GM19351 (cell line): ENCODE results near the gene MT1F.
"Not testable (repeated sequence)": the region's sequence is repeated elsewhere in the genome, so short reads cannot be mapped to it uniquely, and the experiment has no call there.

Experiments used
- ATAC-seq: cut with Tn5 transposase; IDR thresholded peaks from one replicate; pipeline ENCODE4 v1.9.1; 2021; ENCODE audit warnings: mild to moderate bottlenecking, moderate library complexity; ENCODE audit not compliant: unreplicated experiment

The MT1F gene

DNA sequence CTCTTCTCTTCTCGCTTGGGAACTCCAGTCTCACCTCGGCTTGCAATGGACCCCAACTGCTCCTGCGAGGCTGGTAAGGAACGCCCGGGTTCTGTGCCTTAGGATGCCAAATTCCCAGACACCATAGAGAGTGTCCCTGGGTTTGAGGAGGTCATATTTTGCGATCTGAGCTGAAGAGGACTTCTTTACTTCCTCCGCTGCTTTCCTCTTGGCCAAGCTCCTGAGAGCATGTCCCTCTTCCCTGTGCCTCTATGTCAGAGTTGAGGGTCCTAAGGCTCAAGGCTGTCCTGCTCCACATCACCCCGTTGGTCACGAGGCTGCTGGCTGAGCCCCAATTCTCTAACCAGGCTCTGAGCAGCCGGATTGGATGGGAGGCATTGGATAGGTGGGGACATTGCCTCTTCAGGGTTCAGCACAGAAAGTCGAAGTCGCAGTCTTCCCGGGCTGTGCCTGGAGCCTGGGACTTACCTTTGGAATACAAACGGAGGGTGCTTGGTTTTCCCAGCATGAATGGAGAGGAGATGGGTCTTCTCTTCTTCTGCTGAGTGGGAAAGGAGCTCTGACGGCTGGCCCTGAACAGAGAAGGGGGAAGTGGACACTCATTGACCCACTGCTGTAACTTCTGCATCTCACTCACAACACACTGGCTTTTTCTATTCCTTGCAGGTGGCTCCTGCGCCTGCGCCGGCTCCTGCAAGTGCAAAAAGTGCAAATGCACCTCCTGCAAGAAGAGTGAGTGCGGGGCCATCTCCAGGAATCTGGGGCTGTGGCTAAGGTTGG is 12.3 kb downstream of the MT1F start:
- no peak for ATAC-seq

DNA sequence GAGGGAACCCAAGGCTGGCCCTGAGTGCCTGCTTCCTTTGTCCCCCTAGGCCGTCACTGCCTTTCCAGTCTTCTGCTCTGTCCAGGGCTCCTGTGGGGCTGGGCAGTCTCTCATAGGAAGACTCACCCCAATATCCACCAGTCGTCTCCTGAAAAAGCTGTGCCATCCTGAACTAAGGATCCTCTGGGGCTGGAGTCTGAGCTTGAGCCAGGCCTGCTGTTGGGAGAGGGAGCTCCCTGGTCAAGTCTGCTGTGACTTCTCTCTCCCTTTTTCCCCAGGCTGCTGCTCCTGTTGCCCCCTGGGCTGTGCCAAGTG is 12.8 kb downstream of the MT1F start:
- ATAC-seq, result no peak

GRCh38 chr16:56671691-56672090 is 13.9 kb downstream of the MT1F start:
- not testable (repeated sequence) for ATAC-seq

GRCh38 chr16:56672171-56672570 is 14.4 kb downstream of the MT1F start:
- ATAC-seq, result not testable (repeated sequence)

- ATAC-seq, result no peak
Measured at GRCh38 chr16:56672761-56673536, 15.2 kb downstream of the MT1F start.

DNA sequence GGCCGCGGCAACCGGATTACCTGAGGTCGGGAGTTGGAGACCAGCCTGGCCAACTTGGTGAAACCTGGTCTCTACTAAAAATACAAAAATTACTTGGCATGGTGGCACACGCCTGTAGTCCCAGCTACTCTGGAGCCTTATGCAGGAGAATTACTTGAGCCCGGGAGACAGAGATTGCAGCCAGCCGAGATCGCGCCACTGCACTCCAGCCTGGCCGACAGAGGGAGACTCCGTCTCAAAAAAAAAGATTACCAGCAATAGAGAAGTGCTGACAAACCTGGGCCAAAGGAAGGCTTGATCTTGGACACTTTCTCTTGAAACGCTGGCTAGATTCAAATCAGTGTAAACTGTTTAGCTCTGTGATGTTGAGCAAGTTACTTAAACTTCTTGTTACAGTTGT is 16.2 kb downstream of the MT1F start:
- no peak for ATAC-seq

- ATAC-seq, result not testable (repeated sequence)
Measured at GRCh38 chr16:56674570-56674969, 16.8 kb downstream of the MT1F start.

- no peak for ATAC-seq
Measured at GRCh38 chr16:56675685-56676210, 18.0 kb downstream of the MT1F start.

DNA sequence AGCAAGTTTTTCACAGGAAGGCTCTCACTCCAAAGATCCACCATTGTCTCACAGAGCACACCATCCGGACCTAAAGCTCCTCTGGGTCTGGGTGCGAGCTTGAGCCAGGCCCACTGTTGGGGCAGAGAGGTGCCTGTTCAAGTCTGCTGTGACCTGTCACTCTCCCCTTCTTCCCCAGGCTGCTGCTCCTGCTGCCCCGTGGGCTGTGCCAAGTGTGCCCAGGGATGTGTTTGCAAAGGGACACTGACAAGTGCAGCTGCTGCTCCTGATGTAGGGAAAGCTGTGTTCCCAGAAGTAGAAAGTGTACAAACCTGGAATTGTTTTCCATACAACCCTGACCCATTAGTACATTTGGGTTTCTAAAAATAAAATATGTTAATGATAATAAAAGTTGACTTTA is 19.7 kb downstream of the MT1F start:
- no peak for ATAC-seq

DNA sequence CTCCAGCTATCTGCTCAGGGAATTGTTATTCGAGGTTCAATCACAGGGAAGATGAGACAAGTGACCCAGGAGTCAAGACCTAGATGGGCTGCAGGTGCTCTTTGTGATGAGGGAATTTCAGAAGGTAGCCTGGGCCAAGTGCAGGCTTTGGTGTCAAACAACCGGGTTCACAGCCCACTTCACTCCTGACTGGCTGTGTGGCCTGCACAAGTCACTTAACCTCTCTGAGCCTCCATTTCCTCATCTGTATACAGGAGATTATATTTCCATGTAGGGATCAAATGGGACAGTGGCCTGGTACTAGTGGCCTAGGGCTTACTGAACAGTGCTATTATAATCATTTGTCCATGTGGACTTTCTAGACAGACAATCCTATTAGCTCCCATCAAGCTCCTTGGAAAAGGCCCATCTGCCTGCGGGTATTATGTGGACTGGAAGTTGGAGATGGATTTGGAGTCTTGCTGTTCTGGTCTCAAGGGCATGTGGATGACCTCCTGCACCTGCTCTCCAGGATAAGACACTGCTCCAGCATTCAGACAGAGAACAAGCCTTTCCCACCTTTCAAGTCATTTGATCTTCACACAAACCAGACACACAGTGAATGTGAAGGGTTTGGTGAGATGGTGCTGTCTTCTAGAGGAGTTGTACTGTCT is 21.4 kb downstream of the MT1F start:
- no peak for ATAC-seq

DNA sequence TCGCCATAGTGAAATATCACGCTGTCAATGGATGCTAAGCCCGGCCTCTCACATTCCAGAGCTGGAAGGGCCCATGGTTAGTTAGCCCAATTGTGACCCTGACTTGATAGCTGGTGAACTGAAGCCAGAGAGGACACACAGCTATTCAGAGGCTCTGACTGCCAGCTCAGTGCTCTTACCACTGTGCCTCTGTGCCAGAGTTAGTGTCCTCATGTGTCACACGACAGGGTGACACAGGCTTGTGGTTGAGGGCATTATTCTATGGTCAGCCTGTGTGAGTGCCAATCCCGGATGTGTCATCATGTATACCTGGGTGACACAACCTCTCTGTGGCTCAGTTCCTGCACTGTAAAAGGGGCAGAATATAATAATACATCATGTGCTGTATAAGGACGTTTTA is 22.1 kb downstream of the MT1F start:
- no peak for ATAC-seq

DNA sequence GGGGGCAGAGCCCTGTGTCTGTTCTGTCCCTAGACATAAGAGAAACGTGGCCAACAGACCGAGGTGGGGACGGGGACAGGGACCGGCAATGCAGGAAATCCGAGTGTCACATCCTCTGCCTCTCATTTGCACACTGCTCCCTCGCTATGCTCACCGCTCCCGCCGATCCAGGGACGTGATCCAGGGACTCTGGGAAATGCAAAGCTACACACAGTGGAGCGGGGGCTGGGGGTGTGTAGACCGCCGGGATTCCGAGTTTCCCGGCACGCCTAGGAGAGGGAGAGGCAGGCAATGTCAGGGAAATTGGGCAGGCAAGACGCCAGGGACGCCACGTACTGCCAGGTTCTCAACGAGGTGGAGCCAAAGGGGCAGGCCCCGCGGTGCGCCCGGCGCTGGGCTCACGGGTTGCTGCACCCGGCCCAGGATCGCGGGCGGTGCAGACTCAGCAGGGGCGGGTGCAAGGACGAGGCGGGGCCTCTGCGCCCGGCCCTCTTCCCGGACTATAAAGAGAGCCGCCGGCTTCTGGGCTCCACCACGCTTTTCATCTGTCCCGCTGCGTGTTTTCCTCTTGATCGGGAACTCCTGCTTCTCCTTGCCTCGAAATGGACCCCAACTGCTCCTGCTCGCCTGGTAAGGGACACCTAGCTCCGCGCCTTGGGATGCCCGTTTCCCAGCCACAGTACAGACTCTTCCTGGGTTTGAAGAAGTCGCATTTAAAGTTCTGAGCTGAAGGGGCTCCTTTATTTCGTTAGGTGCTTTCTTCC is 24.4 kb downstream of the MT1F start, which contains the start of gene MT1X:
TSS of gene MT1X (plus strand) at position 532 of the 764 bp plus-strand sequence. CDS start at position 603, 71 bp downstream.
- ATAC-seq, result peak; percentile 99

- peak; percentile 3 for ATAC-seq
Measured at GRCh38 chr16:56682703-56683397, 25.1 kb downstream of the MT1F start.

- no peak for ATAC-seq
Measured at GRCh38 chr16:56683424-56684172, 25.8 kb downstream of the MT1F start.

- no peak for ATAC-seq
Measured at GRCh38 chr16:56684256-56684925, 26.6 kb downstream of the MT1F start.

DNA sequence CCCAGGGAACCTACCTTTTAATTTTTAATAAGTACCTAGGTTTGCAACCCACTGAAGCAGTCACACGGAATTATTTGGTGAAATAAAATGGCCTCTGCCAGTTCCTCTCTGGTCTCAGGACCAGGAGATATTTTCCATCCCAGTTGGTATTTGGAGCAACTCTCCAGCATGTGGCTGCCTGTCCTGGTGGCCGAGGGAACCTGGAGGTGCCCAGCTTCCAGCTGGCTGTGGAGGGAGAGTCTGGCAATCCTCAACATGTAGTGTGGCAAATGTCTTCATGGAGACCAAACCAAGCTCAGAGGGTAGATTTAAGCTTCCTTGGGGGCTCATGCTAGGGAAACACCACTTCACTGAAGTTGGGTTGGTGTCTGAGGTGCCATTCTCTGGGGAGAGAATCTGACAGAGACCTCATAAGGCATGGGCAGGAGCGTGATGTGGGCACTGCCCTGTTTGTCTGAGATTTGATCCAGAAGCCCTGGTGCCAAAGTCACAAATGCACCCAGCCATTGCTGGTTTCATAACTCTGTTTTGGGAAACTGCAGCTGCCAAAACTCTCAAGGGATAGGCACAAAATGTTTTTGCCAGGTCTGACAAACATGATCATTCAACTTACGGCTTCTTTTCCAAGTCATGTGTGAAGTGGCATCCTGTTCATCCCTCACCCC is 27.3 kb downstream of the MT1F start:
- ATAC-seq, result no peak

GRCh38 chr16:56686758-56687157 is 29.0 kb downstream of the MT1F start:
- no peak for ATAC-seq

GRCh38 chr16:56688762-56689161 is 31.0 kb downstream of the MT1F start:
- no peak for ATAC-seq
